Activated CD8-positive, alpha-beta memory T cell treated with anti-CD3 and anti-CD28 coated beads, Interleukin-2, amount 50 U/mL, for 4 hours (primary cell): Measurements from ENCODE around the gene TCF7L1.

ENCODE experiments used
- DNase-seq: peaks from one replicate; pipeline ENCODE4 v3.0.0-alpha.2; 2020

The TCF7L1 gene

GRCh38 chr2:85257359-85257969 lies 124.3 kb downstream of the TCF7L1 start:
- DNase-seq: no peak

GRCh38 chr2:85257970-85258605 lies 124.9 kb downstream of the TCF7L1 start:
- no peak for DNase-seq

GRCh38 chr2:85259101-85259590 lies 126.0 kb downstream of the TCF7L1 start:
- DNase-seq: no peak

GRCh38 chr2:85259879-85260278 lies 126.7 kb downstream of the TCF7L1 start:
- DNase-seq: no peak

GRCh38 chr2:85263591-85263990 lies 130.4 kb downstream of the TCF7L1 start:
- DNase-seq: no peak

GRCh38 chr2:85264471-85264870 lies 131.3 kb downstream of the TCF7L1 start:
- no peak for DNase-seq

- DNase-seq: no peak
These were observed 132.1 kb downstream of the TCF7L1 start for GRCh38 chr2:85265304-85265703.

- peak; percentile 71 for DNase-seq
These were observed 133.2 kb downstream of the TCF7L1 start for GRCh38 chr2:85266146-85267041.

- no peak for DNase-seq
These were observed 136.8 kb downstream of the TCF7L1 start for GRCh38 chr2:85269959-85270358.

- no peak for DNase-seq
These were observed 139.2 kb downstream of the TCF7L1 start for GRCh38 chr2:85272357-85272756.

- no peak for DNase-seq
These were observed 140.8 kb downstream of the TCF7L1 start for GRCh38 chr2:85273738-85274731.

GRCh38 chr2:85275984-85276540 lies 142.9 kb downstream of the TCF7L1 start:
- DNase-seq: no peak

GRCh38 chr2:85276571-85277118 lies 143.5 kb downstream of the TCF7L1 start:
- DNase-seq: no peak

- no peak for DNase-seq
These were observed 144.4 kb downstream of the TCF7L1 start for GRCh38 chr2:85277416-85278158.

- DNase-seq: no peak
These were observed 145.2 kb downstream of the TCF7L1 start for GRCh38 chr2:85278361-85278760.

- DNase-seq: no peak
These were observed 148.4 kb downstream of the TCF7L1 start for GRCh38 chr2:85281553-85281952.

GRCh38 chr2:85282914-85283313 lies 149.7 kb downstream of the TCF7L1 start:
- DNase-seq: no peak

- DNase-seq: no peak
These were observed 150.4 kb downstream of the TCF7L1 start for GRCh38 chr2:85283641-85284040.

GRCh38 chr2:85286918-85287317 lies 153.7 kb downstream of the TCF7L1 start:
- DNase-seq: no peak

- DNase-seq: no peak
These were observed 154.5 kb downstream of the TCF7L1 start for GRCh38 chr2:85287721-85288120.

GRCh38 chr2:85288244-85288725 lies 155.1 kb downstream of the TCF7L1 start:
- DNase-seq: no peak
